Measurements from ENCODE around the gene TRAPPC4.
A peak's percentile ranks its signal among the peaks of the same experiment; 100 is the strongest.
"Not testable (repeated sequence)": the region's sequence is repeated elsewhere in the genome, so short reads cannot be mapped to it uniquely, and the experiment has no call there.

The TRAPPC4 gene

DNA sequence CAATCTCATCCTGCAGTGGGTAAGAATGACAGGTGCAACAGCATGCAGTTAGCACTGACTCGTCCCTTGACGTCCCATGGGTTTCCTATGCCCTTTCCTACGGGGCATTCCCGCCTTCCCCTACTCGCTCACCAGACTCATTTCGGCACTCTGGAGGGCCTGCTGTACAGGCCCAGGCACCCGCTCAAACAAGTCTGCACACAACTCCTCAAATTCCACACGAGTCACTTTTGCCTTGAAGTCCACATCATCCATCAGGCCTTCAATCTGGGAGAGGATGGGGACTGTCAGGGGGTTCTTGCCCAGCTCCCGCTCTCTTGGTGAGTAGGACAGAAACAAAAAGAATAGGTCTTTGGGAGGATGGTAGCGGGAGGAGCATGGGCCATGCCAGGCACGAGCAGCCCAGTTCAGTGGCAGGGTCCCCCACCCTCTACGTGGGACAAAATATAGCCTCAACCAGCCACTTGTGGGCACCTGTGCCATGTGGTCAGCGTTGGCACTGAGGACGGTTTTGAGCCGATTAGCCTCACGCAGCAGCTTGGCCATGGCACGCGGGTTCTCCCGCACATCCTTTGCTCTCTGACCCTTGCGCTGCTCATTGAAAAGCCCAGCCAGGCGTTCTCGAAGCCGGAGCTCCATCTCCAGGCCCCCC lies 33.7 kb downstream of the TRAPPC4 start:
- H3K4me1 ChIP-seq (ENCODE audit: control insufficient read depth, insufficient read depth, low read length) = peaks cover 14% of the 10 kb centered on the region
- H3K36me3 ChIP-seq (ENCODE audit: control insufficient read depth in 2 of 2, insufficient read depth in 2 of 2, low read length in 2 of 2) = peaks cover 59 to 69% of the 10 kb centered on the region in 2 donors
- H3K27me3 ChIP-seq (ENCODE audit: control insufficient read depth in 1 of 2, insufficient read depth in 2 of 2, low read length in 2 of 2) = no peaks in the 10 kb centered on the region
- no peak overlapping the region for H3K4me3 ChIP-seq (ENCODE audit: low read length in 2 of 2)
- H3K27ac ChIP-seq (ENCODE audit: low read length) = no peak overlapping the region
- no peak overlapping the region for H3K9ac ChIP-seq (ENCODE audit: low read length in 2 of 2)
- H3K9me3 ChIP-seq (ENCODE audit: control insufficient read depth in 2 of 2, low read length in 2 of 2) = no peaks in the 10 kb centered on the region

DNA sequence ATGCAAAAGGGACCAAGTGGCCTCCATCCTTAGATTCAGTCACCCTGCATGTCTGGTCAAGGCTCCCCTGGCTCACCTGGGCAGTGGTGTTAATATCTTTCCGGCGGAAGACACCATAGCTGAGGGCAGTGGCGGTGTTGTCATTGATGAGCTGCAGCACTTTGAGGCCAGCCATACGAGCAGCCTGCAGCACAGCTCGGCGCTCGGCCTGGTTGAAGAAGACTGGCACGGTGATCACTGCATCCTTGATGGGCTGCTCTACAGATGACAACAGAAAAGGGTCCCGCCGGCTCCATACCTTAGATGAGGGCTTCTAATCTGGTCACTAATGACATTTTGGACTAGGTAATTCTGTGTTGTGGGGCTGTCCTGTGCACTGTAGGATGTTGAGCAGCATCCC lies 35.9 kb downstream of the TRAPPC4 start:
- H3K4me3 ChIP-seq (ENCODE audit: low read length in 2 of 2) = no peak overlapping the region
- no peak overlapping the region for H3K9ac ChIP-seq (ENCODE audit: low read length in 2 of 2)
- H3K27ac ChIP-seq (ENCODE audit: low read length) = no peak overlapping the region
- H3K9me3 ChIP-seq (ENCODE audit: control insufficient read depth in 2 of 2, low read length in 2 of 2) = no peaks in the 10 kb centered on the region
- peaks cover 20% of the 10 kb centered on the region for H3K4me1 ChIP-seq (ENCODE audit: control insufficient read depth, insufficient read depth, low read length)
- peaks cover 44 to 47% of the 10 kb centered on the region in 2 donors for H3K36me3 ChIP-seq (ENCODE audit: control insufficient read depth in 2 of 2, insufficient read depth in 2 of 2, low read length in 2 of 2)
- H3K27me3 ChIP-seq (ENCODE audit: control insufficient read depth in 1 of 2, insufficient read depth in 2 of 2, low read length in 2 of 2) = no peaks in the 10 kb centered on the region

DNA sequence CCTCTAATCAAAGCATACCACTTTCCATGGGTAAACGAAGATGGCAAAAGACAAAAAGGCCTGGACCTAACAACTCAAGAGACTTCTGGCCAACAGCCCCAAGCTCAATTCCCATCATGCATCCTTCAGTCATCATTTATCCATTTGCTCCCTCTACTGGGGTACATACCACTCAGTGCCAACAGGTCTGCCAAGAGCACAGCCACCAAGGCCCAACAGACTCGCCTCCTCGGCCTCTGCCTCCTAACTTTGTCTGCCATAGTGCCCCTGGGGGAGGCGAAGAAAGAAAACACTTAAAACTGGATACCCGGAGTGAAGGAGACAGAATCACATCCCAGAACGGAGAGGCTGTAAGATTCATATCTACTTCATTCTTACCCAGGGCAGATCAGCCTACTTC lies 37.3 kb downstream of the TRAPPC4 start:
- H3K36me3 ChIP-seq (ENCODE audit: control insufficient read depth in 2 of 2, insufficient read depth in 2 of 2, low read length in 2 of 2) = peaks cover 38 to 39% of the 10 kb centered on the region in 2 donors
- peaks cover 20% of the 10 kb centered on the region for H3K4me1 ChIP-seq (ENCODE audit: control insufficient read depth, insufficient read depth, low read length)
- peak overlapping the region; percentile 82 for H3K9ac ChIP-seq (ENCODE audit: low read length in 2 of 2)
- H3K4me3 ChIP-seq (ENCODE audit: low read length in 2 of 2) = peak overlapping the region; percentile 79 to 85
- H3K27me3 ChIP-seq (ENCODE audit: control insufficient read depth in 1 of 2, insufficient read depth in 2 of 2, low read length in 2 of 2) = no peaks in the 10 kb centered on the region
- H3K9me3 ChIP-seq (ENCODE audit: control insufficient read depth in 2 of 2, low read length in 2 of 2) = no peaks in the 10 kb centered on the region
- peak overlapping the region; percentile 2 for H3K27ac ChIP-seq (ENCODE audit: low read length)

DNA sequence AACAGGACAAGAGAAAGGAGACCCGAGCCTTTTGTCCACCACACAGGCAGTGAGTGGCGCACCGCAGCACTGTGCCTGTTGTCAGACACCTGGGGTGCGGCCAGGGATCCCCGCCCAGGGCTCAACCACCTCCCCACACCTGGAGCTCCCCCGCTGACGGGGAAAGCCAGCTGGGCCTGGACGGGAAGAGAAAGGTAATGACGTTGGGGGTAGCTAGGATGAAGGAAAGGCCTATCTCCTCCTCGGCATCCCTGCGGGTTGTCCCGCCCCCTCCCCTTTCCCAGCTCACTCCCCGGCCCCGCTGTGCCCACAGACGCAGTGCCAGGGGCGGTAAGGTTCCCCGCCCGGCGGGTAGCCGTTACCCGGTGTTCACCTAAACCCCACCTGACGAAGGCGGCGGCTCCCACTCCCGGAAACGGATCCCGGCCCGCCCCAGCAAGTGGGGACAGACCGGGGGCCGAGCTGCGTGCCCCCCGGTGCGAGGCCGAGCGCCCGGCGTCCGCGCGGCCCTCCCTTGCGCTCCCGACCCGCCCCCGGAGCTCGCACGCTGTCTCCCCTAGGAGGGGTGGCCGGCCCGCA lies 37.9 kb downstream of the TRAPPC4 start:
- peak overlapping the region; percentile 79 to 85 for H3K4me3 ChIP-seq (ENCODE audit: low read length in 2 of 2)
- peak overlapping the region; percentile 71 for H3K27ac ChIP-seq (ENCODE audit: low read length)
- peaks cover 32 to 35% of the 10 kb centered on the region in 2 donors for H3K36me3 ChIP-seq (ENCODE audit: control insufficient read depth in 2 of 2, insufficient read depth in 2 of 2, low read length in 2 of 2)
- no peaks in the 10 kb centered on the region for H3K9me3 ChIP-seq (ENCODE audit: control insufficient read depth in 2 of 2, low read length in 2 of 2)
- no peaks in the 10 kb centered on the region for H3K27me3 ChIP-seq (ENCODE audit: control insufficient read depth in 1 of 2, insufficient read depth in 2 of 2, low read length in 2 of 2)
- peak overlapping the region; percentile 82 for H3K9ac ChIP-seq (ENCODE audit: low read length in 2 of 2)
- peaks cover 20% of the 10 kb centered on the region for H3K4me1 ChIP-seq (ENCODE audit: control insufficient read depth, insufficient read depth, low read length)

DNA sequence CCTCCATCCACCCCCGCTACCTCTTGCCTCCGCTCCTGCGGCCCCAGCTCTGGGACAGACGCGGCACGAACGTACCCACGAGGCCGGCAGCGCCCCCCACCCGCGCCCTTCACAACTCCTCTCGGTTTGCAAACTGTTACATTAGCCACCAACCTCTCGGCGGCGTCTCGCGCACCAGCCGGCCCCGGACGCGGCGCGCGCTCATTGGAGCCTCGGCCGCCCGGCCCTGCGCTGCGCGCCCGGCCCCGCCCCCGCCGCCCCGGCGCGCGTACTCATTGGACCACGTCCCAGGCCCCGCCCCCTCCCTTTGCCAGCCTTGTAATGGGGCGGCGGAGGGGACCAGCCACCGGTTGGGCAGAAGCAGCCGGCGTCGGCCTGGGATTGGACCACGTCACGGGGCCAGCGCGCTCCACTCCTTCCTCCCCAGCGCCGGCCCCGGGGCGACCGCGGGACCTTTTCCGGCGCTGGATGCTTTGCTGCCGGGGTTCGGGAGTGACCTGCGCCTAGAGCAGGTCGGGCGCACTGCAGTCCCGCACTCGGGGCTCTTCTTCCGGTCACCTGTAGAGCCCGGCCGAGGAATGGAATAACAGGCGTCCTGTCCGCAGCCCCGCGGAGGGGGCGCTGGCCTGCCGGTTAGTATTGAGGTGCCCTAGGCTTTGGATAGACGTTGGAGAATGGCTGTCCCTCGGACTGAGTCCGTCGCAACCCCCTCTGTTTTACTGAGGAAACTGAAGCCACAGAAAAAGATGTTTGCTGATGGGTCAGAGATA lies 38.6 kb downstream of the TRAPPC4 start, which contains the start of gene HYOU1:
Gene HYOU1, minus strand, starts transcription at position 206 of the 770 bp plus-strand sequence. CDS start 1,045 bp downstream, outside the sequence.
- H3K9ac ChIP-seq (ENCODE audit: low read length in 2 of 2) = peak within 1 kb of the TSS; percentile 82 to 86
- no peaks in the 10 kb centered on the region for H3K27me3 ChIP-seq (ENCODE audit: control insufficient read depth in 1 of 2, insufficient read depth in 2 of 2, low read length in 2 of 2)
- H3K4me3 ChIP-seq (ENCODE audit: low read length in 2 of 2) = peak within 1 kb of the TSS; percentile 89 to 92
- peaks cover 25 to 29% of the 10 kb centered on the region in 2 donors for H3K36me3 ChIP-seq (ENCODE audit: control insufficient read depth in 2 of 2, insufficient read depth in 2 of 2, low read length in 2 of 2)
- H3K27ac ChIP-seq (ENCODE audit: low read length) = peak within 1 kb of the TSS; percentile 85
- H3K4me1 ChIP-seq (ENCODE audit: control insufficient read depth, insufficient read depth, low read length) = peaks cover 20% of the 10 kb centered on the region
- H3K9me3 ChIP-seq (ENCODE audit: control insufficient read depth in 2 of 2, low read length in 2 of 2) = no peaks in the 10 kb centered on the region

- H3K27ac ChIP-seq (ENCODE audit: low read length); H3K9me3 ChIP-seq (ENCODE audit: control insufficient read depth in 2 of 2, low read length in 2 of 2); H3K27me3 ChIP-seq (ENCODE audit: control insufficient read depth in 1 of 2, insufficient read depth in 2 of 2, low read length in 2 of 2); H3K4me3 ChIP-seq (ENCODE audit: low read length in 2 of 2); H3K9ac ChIP-seq (ENCODE audit: low read length in 2 of 2): not testable (repeated sequence)
- peaks cover 20% of the 10 kb centered on the region for H3K4me1 ChIP-seq (ENCODE audit: control insufficient read depth, insufficient read depth, low read length)
- peaks cover 6 to 12% of the 10 kb centered on the region in 2 donors for H3K36me3 ChIP-seq (ENCODE audit: control insufficient read depth in 2 of 2, insufficient read depth in 2 of 2, low read length in 2 of 2)
These were observed 40.6 kb downstream of the TRAPPC4 start for GRCh38 chr11:119059128-119059527.

DNA sequence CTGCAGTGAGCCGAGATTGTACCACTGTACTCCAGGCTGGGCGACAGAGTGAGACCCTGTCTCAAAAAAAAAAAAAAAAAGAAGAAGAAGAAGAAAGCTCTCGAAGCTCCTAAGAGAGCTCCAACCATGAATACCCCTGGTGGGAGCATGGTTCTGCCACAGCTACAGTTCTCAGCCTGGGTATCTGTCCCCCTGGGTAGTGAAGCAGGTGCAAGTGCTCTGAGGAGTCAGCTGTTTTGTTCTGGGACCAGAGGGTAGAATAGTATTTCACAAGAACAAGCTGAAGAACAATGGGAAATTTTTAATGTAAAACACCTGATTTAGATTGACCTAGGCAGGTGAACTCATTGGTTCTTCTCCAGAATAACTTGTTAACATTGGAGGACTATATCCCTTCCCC lies 42.7 kb downstream of the TRAPPC4 start:
- Histone ChIP-seq H3K9me3 (ENCODE audit: control insufficient read depth in 2 of 2, low read length in 2 of 2) (no peaks in the 10 kb centered on the region), H3K4me1 (ENCODE audit: control insufficient read depth, insufficient read depth, low read length) (peaks cover 9% of the 10 kb centered on the region), H3K9ac (ENCODE audit: low read length in 2 of 2) (no peak overlapping the region), H3K36me3 (ENCODE audit: control insufficient read depth in 2 of 2, insufficient read depth in 2 of 2, low read length in 2 of 2) (peaks cover 0 to 4% of the 10 kb centered on the region in 2 donors), H3K27ac (ENCODE audit: low read length) (no peak overlapping the region), H3K4me3 (ENCODE audit: low read length in 2 of 2) (no peak overlapping the region), H3K27me3 (ENCODE audit: control insufficient read depth in 1 of 2, insufficient read depth in 2 of 2, low read length in 2 of 2) (no peaks in the 10 kb centered on the region)

DNA sequence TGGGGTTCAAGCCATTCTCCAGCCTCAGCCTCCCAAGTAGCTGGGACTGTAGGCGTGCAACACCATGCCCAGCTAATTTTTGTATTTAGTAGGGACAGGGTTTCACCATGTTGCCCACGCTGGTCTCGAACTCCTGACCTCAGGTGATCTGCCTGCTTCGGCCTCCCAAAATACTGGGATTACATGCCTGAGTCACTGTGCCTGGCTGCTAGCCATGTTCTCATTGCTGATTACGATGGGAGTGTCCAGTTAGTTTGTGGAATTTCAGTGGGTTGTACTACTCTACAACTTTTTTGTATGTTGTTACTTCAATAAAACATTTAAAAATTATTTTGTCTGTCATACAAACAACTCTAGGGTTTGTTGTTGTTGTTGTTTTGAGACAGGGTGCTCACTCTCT lies 44.2 kb downstream of the TRAPPC4 start:
- Histone ChIP-seq H3K36me3 (ENCODE audit: control insufficient read depth in 2 of 2, insufficient read depth in 2 of 2, low read length in 2 of 2) (peaks cover 0 to 4% of the 10 kb centered on the region in 2 donors), H3K4me1 (ENCODE audit: control insufficient read depth, insufficient read depth, low read length) (peaks cover 6% of the 10 kb centered on the region), H3K9me3 (ENCODE audit: control insufficient read depth in 2 of 2, low read length in 2 of 2) (no peaks in the 10 kb centered on the region), H3K4me3 (ENCODE audit: low read length in 2 of 2) (no peak overlapping the region), H3K27ac (ENCODE audit: low read length) (no peak overlapping the region), H3K27me3 (ENCODE audit: control insufficient read depth in 1 of 2, insufficient read depth in 2 of 2, low read length in 2 of 2) (no peaks in the 10 kb centered on the region), H3K9ac (ENCODE audit: low read length in 2 of 2) (no peak overlapping the region)

GRCh38 chr11:119065369-119065768 lies 46.8 kb downstream of the TRAPPC4 start:
- Histone ChIP-seq H3K36me3 (ENCODE audit: control insufficient read depth in 2 of 2, insufficient read depth in 2 of 2, low read length in 2 of 2) (peaks cover 0 to 12% of the 10 kb centered on the region in 2 donors), H3K27ac (ENCODE audit: low read length) (no peak overlapping the region), H3K4me1 (ENCODE audit: control insufficient read depth, insufficient read depth, low read length) (peaks cover 11% of the 10 kb centered on the region), H3K4me3 (ENCODE audit: low read length in 2 of 2) (no peak overlapping the region), H3K9ac (ENCODE audit: low read length in 2 of 2) (no peak overlapping the region), H3K27me3 (ENCODE audit: control insufficient read depth in 1 of 2, insufficient read depth in 2 of 2, low read length in 2 of 2) (no peaks in the 10 kb centered on the region), H3K9me3 (ENCODE audit: control insufficient read depth in 2 of 2, low read length in 2 of 2) (no peaks in the 10 kb centered on the region)

GRCh38 chr11:119067371-119068222 lies 49.0 kb downstream of the TRAPPC4 start, which contains the start of gene VPS11:
Gene VPS11 (plus strand): TSS chr11:119067818. CDS start chr11:119067824, 6 bp downstream.
- Histone ChIP-seq H3K36me3 (ENCODE audit: control insufficient read depth in 2 of 2, insufficient read depth in 2 of 2, low read length in 2 of 2) (peaks cover 6 to 19% of the 10 kb centered on the region in 2 donors), H3K4me3 (ENCODE audit: low read length in 2 of 2) (peak within 1 kb of the TSS; percentile 99 to 100), H3K9me3 (ENCODE audit: control insufficient read depth in 2 of 2, low read length in 2 of 2) (no peaks in the 10 kb centered on the region), H3K9ac (ENCODE audit: low read length in 2 of 2) (peak within 1 kb of the TSS; percentile 97 to 98), H3K27me3 (ENCODE audit: control insufficient read depth in 1 of 2, insufficient read depth in 2 of 2, low read length in 2 of 2) (no peaks in the 10 kb centered on the region), H3K27ac (ENCODE audit: low read length) (peak within 1 kb of the TSS; percentile 91), H3K4me1 (ENCODE audit: control insufficient read depth, insufficient read depth, low read length) (peaks cover 11% of the 10 kb centered on the region)

Measured in stomach smooth muscle (tissue), 2 donors.